IPS-15b (cell line): ENCODE measurements around the gene MFAP3.

Experiments used
- H3K27me3 ChIP-seq: one replicate; pipeline ENCODE4 v1.6.1; 2013; ENCODE audit warnings: low read length; ENCODE audit not compliant: control insufficient read depth, insufficient read depth
- H3K36me3 ChIP-seq: one replicate; pipeline ENCODE4 v1.6.1; 2013; ENCODE audit warnings: low read length; ENCODE audit not compliant: control insufficient read depth, insufficient read depth
- H3K4me1 ChIP-seq: one replicate; pipeline ENCODE4 v1.6.1; 2013; ENCODE audit warnings: mild to moderate bottlenecking, low read length; ENCODE audit not compliant: control insufficient read depth, insufficient read depth
- H3K4me3 ChIP-seq: one replicate; pipeline ENCODE4 v1.5.1; 2013; ENCODE audit warnings: low read depth, low read length
- H3K9ac ChIP-seq: one replicate; pipeline ENCODE4 v1.6.1; 2013; ENCODE audit warnings: low read depth, mild to moderate bottlenecking, low read length
- H3K9me3 ChIP-seq: one replicate; pipeline ENCODE4 v1.6.1; 2013; ENCODE audit warnings: mild to moderate bottlenecking, low read length; ENCODE audit not compliant: control insufficient read depth, insufficient read depth

The MFAP3 gene

GRCh38 chr5:154025951-154026350 lies 12.8 kb upstream of the MFAP3 start:
- Histone ChIP-seq H3K9ac (no peak overlapping the region), H3K4me3 (no peak overlapping the region), H3K4me1 (no peaks in the 10 kb centered on the region), H3K9me3 (no peaks in the 10 kb centered on the region), H3K27me3 (no peaks in the 10 kb centered on the region), H3K36me3 (no peaks in the 10 kb centered on the region)

- Histone ChIP-seq H3K4me1 (no peaks in the 10 kb centered on the region), H3K36me3 (no peaks in the 10 kb centered on the region), H3K4me3 (no peak overlapping the region), H3K9ac (no peak overlapping the region), H3K9me3 (no peaks in the 10 kb centered on the region), H3K27me3 (no peaks in the 10 kb centered on the region)
Observed at GRCh38 chr5:154031937-154032489, 6.8 kb upstream of the MFAP3 start.

GRCh38 chr5:154034944-154035343 lies 3.8 kb upstream of the MFAP3 start:
- H3K9ac ChIP-seq: no peak overlapping the region
- H3K9me3 ChIP-seq: no peaks in the 10 kb centered on the region
- H3K27me3 ChIP-seq: no peaks in the 10 kb centered on the region
- H3K36me3 ChIP-seq: no peaks in the 10 kb centered on the region
- H3K4me3 ChIP-seq: no peak overlapping the region
- H3K4me1 ChIP-seq: no peaks in the 10 kb centered on the region

GRCh38 chr5:154038261-154038706 lies 483 bp upstream of the MFAP3 start:
- no peaks in the 10 kb centered on the region for H3K36me3 ChIP-seq
- peak overlapping the region; percentile 68 for H3K9ac ChIP-seq
- H3K9me3 ChIP-seq: no peaks in the 10 kb centered on the region
- peak overlapping the region; percentile 88 for H3K4me3 ChIP-seq
- no peaks in the 10 kb centered on the region for H3K4me1 ChIP-seq
- H3K27me3 ChIP-seq: no peaks in the 10 kb centered on the region

DNA sequence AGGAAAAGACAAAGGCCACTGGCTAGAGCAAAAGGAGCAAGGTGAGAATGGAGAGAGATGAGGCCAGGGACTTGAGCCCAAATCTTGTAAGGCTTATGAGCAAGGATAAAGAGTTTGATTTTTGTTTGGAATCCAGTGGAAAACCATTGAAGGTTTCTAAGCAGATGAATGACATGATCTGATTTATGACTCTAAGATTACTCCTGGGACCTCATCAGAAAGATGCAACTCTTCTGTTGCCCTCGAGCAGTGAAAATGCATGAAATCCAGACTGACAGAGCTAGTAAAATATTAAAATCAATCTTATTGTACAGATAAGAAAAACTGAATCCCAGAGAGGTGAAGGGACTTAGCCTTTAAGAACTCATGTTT lies 677 bp downstream of the MFAP3 start:
- Histone ChIP-seq H3K27me3 (no peaks in the 10 kb centered on the region), H3K9ac (peak overlapping the region; percentile 78), H3K36me3 (no peaks in the 10 kb centered on the region), H3K9me3 (no peaks in the 10 kb centered on the region), H3K4me1 (no peaks in the 10 kb centered on the region), H3K4me3 (peak overlapping the region; percentile 88)

GRCh38 chr5:154042766-154043165 lies 4.0 kb downstream of the MFAP3 start:
- Histone ChIP-seq H3K27me3 (no peaks in the 10 kb centered on the region), H3K4me1 (no peaks in the 10 kb centered on the region), H3K9me3 (no peaks in the 10 kb centered on the region), H3K4me3 (no peak overlapping the region), H3K9ac (no peak overlapping the region), H3K36me3 (no peaks in the 10 kb centered on the region)

DNA sequence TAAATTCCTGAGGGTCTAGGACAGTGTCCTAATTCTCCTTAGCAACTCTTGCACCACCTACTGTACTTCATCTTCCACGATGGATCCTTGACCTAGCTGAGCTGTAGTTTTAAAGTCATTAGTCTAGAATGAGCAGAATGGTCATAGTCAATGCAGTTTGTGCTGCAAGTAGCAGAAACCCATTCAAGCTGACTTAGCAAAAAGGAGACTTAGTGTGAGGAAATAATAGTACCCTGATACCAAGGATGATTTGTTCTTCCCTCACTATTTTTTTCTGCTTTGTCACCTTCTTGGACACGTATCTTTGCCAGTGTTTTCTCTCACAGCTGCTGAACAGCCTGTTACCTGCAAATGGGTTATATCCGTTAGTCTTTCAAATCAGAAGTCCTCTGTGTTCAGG lies 5.3 kb downstream of the MFAP3 start:
- Histone ChIP-seq H3K9me3 (no peaks in the 10 kb centered on the region), H3K36me3 (no peaks in the 10 kb centered on the region), H3K4me1 (no peaks in the 10 kb centered on the region), H3K27me3 (no peaks in the 10 kb centered on the region), H3K4me3 (no peak overlapping the region), H3K9ac (no peak overlapping the region)

GRCh38 chr5:154044581-154044980 lies 5.8 kb downstream of the MFAP3 start:
- Histone ChIP-seq H3K4me1 (no peaks in the 10 kb centered on the region), H3K4me3 (no peak overlapping the region), H3K27me3 (no peaks in the 10 kb centered on the region), H3K36me3 (no peaks in the 10 kb centered on the region), H3K9me3 (no peaks in the 10 kb centered on the region), H3K9ac (no peak overlapping the region)

DNA sequence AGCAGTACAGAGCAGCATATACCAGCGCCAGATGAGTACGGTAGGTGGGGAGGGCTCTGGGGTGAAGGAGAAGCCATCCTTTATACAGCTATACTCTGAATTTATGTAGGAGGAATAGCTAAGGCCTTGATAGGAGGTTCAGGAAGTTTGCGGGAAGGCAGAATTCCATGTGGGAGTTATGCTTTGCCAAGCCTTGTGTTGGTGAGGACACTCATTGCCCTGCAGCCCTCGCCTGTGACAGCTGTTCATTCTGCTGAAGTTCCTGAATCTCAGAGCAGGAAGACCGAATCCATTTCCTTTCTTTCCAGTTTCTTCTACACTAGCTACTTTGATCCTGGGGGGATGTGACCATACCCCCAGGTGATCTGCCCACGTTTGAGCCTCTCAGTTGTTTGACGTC lies 7.7 kb downstream of the MFAP3 start:
- Histone ChIP-seq H3K9ac (no peak overlapping the region), H3K36me3 (no peaks in the 10 kb centered on the region), H3K9me3 (no peaks in the 10 kb centered on the region), H3K4me1 (no peaks in the 10 kb centered on the region), H3K4me3 (no peak overlapping the region), H3K27me3 (no peaks in the 10 kb centered on the region)

GRCh38 chr5:154047324-154047723 lies 8.6 kb downstream of the MFAP3 start:
- no peak overlapping the region for H3K4me3 ChIP-seq
- H3K9ac ChIP-seq: no peak overlapping the region
- no peaks in the 10 kb centered on the region for H3K36me3 ChIP-seq
- H3K27me3 ChIP-seq: no peaks in the 10 kb centered on the region
- no peaks in the 10 kb centered on the region for H3K9me3 ChIP-seq
- no peaks in the 10 kb centered on the region for H3K4me1 ChIP-seq

GRCh38 chr5:154049636-154050035 lies 10.9 kb downstream of the MFAP3 start:
- no peaks in the 10 kb centered on the region for H3K4me1 ChIP-seq
- H3K9me3 ChIP-seq: no peaks in the 10 kb centered on the region
- H3K4me3 ChIP-seq: no peak overlapping the region
- H3K9ac ChIP-seq: no peak overlapping the region
- no peaks in the 10 kb centered on the region for H3K27me3 ChIP-seq
- no peaks in the 10 kb centered on the region for H3K36me3 ChIP-seq

GRCh38 chr5:154053468-154053867 lies 14.7 kb downstream of the MFAP3 start:
- Histone ChIP-seq H3K4me1 (no peaks in the 10 kb centered on the region), H3K36me3 (no peaks in the 10 kb centered on the region), H3K9me3 (no peaks in the 10 kb centered on the region), H3K27me3 (no peaks in the 10 kb centered on the region), H3K9ac (no peak overlapping the region), H3K4me3 (no peak overlapping the region)
